Panc1 (cell line): ENCODE measurements around the gene RAP1GAP2. TPM values are rescaled to one million over a fixed set of nuclear protein-coding genes. Genes with fewer than 3 reads are reported as not detected.

Source experiments
- ATAC-seq: fragments of 200-7000 bp; cut with Tn5 transposase; 2 replicates; pipeline ENCODE4 v1.9.1; 2020; ENCODE audit warnings: mild to moderate bottlenecking, moderate library complexity
- BruUV-seq: library from RNA; stranded (reverse); fragments of 400-500 nt; replicated peaks from 2 replicates; lab custom pipeline; 2021; lab: Mats Ljungman, UMichigan
- CTCF ChIA-PET: fragments of 300-600 bp; sonication (Branson Sonifier 250); formaldehyde crosslinking; loops from one replicate; lab custom pipeline; 2022; ENCODE audit warnings: antibody characterized with exemption; lab: Charles Lee
- POLR2A ChIA-PET: fragments of 300-600 bp; sonication (Branson Sonifier 250); formaldehyde crosslinking; loops from one replicate; lab custom pipeline; 2022; ENCODE audit warnings: antibody characterized with exemption; lab: Charles Lee
- DNase-seq: peaks from one replicate; pipeline ENCODE4 v3.0.0-alpha.2; 2010; ENCODE audit warnings: low read depth, low spot score
- H3K27ac ChIP-seq: 2 replicates; pipeline ENCODE4 v1.5.1; 2011; ENCODE audit warnings: mild to moderate bottlenecking, low read length, inconsistent platforms
- H3K27me3 ChIP-seq: fragments of 200-500 bp; sonication (Bioruptor generic); 2 replicates; pipeline ENCODE4 v1.6.0; 2014; ENCODE audit warnings: low read length, inconsistent platforms; ENCODE audit not compliant: control insufficient read depth, insufficient read depth
- H3K36me3 ChIP-seq: fragments of 200-500 bp; sonication (Bioruptor generic); 2 replicates; pipeline ENCODE4 v1.5.1; 2014; ENCODE audit warnings: inconsistent platforms, mild to moderate bottlenecking, low read length, moderate library complexity; ENCODE audit not compliant: control insufficient read depth, insufficient read depth
- H3K4me1 ChIP-seq: 2 replicates; pipeline ENCODE4 v1.5.1; 2011; ENCODE audit warnings: inconsistent platforms, mild to moderate bottlenecking, low read length, moderate library complexity; ENCODE audit not compliant: control insufficient read depth, insufficient read depth
- H3K4me3 ChIP-seq, 2 experiments: 2 replicates each; pipeline ENCODE4 v1.5.1; 2011 to 2012; ENCODE audit warnings: low read depth in 2 of 2, low read length in 2 of 2, mild to moderate bottlenecking in 2 of 2, inconsistent platforms in 1 of 2, moderate library complexity in 1 of 2
- H3K9me3 ChIP-seq: fragments of 200-500 bp; sonication (Bioruptor generic); 2 replicates; pipeline ENCODE4 v1.5.1; 2014; ENCODE audit warnings: low read depth, mild to moderate bottlenecking, inconsistent platforms, low read length, moderate library complexity; ENCODE audit not compliant: control insufficient read depth, insufficient read depth
- CTCF ChIP-seq: fragments of 450-650 bp; IDR thresholded peaks from 2 replicates; pipeline ENCODE4 v1.5.1; 2017; ENCODE audit warnings: mild to moderate bottlenecking
- POLR2AphosphoS5 ChIP-seq: IDR thresholded peaks from 2 replicates; pipeline ENCODE4 v1.6.1; 2012; ENCODE audit warnings: mild to moderate bottlenecking, low read depth, low read length, moderate library complexity
- REST ChIP-seq, 2 experiments: IDR thresholded peaks; 2 replicates each; pipeline ENCODE4 v1.6.1; 2011 to 2012; ENCODE audit warnings: low read depth in 2 of 2, control low read depth in 1 of 2, low read length in 1 of 2, mild to moderate bottlenecking in 1 of 2, moderate library complexity in 1 of 2; ENCODE audit not compliant: insufficient read depth in 1 of 2
- SIN3A ChIP-seq: IDR thresholded peaks from 2 replicates; pipeline ENCODE4 v1.6.1; 2012; ENCODE audit warnings: low read depth, mild to moderate bottlenecking, low read length, moderate library complexity, borderline replicate concordance; ENCODE audit not compliant: insufficient read depth
- TCF7L2 ChIP-seq: IDR thresholded peaks from 2 replicates; pipeline ENCODE4 v1.6.1; 2011; ENCODE audit warnings: mild to moderate bottlenecking, low read depth, low read length, inconsistent platforms
- in situ Hi-C: cut with HindIII; loops from 2 replicates; pipeline ENCODE4 v1.10.0; 2016; ENCODE audit warnings: low sequenced_read_pairs, low pct_unique_long_range_greater_than_20kb
- intact Hi-C: fragments of 100-400 bp; cut with micrococcal nuclease; formaldehyde crosslinking; loops from one replicate; pipeline ENCODE4 v1.10.0; 2022; ENCODE audit not compliant: unreplicated experiment
- total RNA-seq: library from RNA; stranded (reverse); gene quantifications from one replicate; pipeline ENCODE4 v1.2.1, GENCODE V29; 2021; ENCODE audit not compliant: unreplicated experiment

Gene RAP1GAP2
- total RNA-seq, 1 experiment from 2014 or later = 10.0 TPM

GRCh38 chr17:2874189-2874686 is 78.0 kb downstream of the RAP1GAP2 start:
- intact Hi-C loops (no loop called here), in situ Hi-C loops (no loop called here)
- ATAC-seq (no peak), DNase-seq (no peak)
- ChIA-PET CTCF (no interaction called here), POLR2A (interaction anchor here (0.5 kb wide), 2 partner anchors 43 to 157 kb away, joined by 3 to 8 read pairs; no protein-coding TSS in a partner anchor)
- no peaks in the 10 kb centered on the region for H3K4me1 ChIP-seq
- BruUV-seq = no TSS peak
- no peak for TF ChIP-seq TCF7L2
- TF ChIP-seq CTCF = no peak
- TF ChIP-seq REST (IDR thresholded peaks at IDR 0.05; ENCODE audit: insufficient read depth in 1 of 2, low read depth in 2 of 2, low read length in 1 of 2) = no peak
- no peak for TF ChIP-seq POLR2AphosphoS5
- no peak for TF ChIP-seq SIN3A
- no peak overlapping the region for H3K27ac ChIP-seq
- H3K4me3 ChIP-seq = no peak overlapping the region
- no peaks in the 10 kb centered on the region for H3K9me3 ChIP-seq
- H3K27me3 ChIP-seq = no peaks in the 10 kb centered on the region
- no peaks in the 10 kb centered on the region for H3K36me3 ChIP-seq

GRCh38 chr17:2875608-2876007 is 79.4 kb downstream of the RAP1GAP2 start:
- no peaks in the 10 kb centered on the region for H3K4me1 ChIP-seq

More at GRCh38 chr17:2875608-2876007, 79.4 kb downstream of the RAP1GAP2 start:
- Histone ChIP-seq H3K36me3 (no peaks in the 10 kb centered on the region), H3K9me3 (no peaks in the 10 kb centered on the region), H3K27me3 (no peaks in the 10 kb centered on the region), H3K4me3 (no peak overlapping the region), H3K27ac (no peak overlapping the region)
- no peak for DNase-seq
- TF ChIP-seq CTCF (no peak), POLR2AphosphoS5 (no peak), REST (IDR thresholded peaks at IDR 0.05; ENCODE audit: insufficient read depth in 1 of 2, low read depth in 2 of 2, low read length in 1 of 2) (no peak), SIN3A (no peak), TCF7L2 (no peak)
- no peak for ATAC-seq
- in situ Hi-C loops (no loop called here), intact Hi-C loops (no loop called here)
- ChIA-PET CTCF (no interaction called here), POLR2A (no interaction called here)
- BruUV-seq = no TSS peak
